HepG2 (cell line): ENCODE results near the gene PATE1. TPM values are rescaled to one million over a fixed set of nuclear protein-coding genes. Genes with fewer than 3 reads are reported as not detected.

Experiments
- ATAC-seq: fragments of 200-7000 bp; cut with Tn5 transposase; 3 replicates; pipeline ENCODE4 v1.9.1; 2020; ENCODE audit warnings: mild to moderate bottlenecking, moderate library complexity
- BruUV-seq: library from RNA; stranded (reverse); fragments of 400-500 nt; replicated peaks from 2 replicates; lab custom pipeline; 2021; lab: Mats Ljungman, UMichigan
- CTCF ChIA-PET: fragments of 300-600 bp; formaldehyde crosslinking; extraction: SDS; loops from one replicate; lab custom pipeline; 2021; ENCODE audit warnings: low total read pairs, inconsistent platforms, low intra/inter-chr PET ratio; lab: Yijun Ruan, JAX
- POLR2A ChIA-PET: fragments of 350-600 bp; sonication (Branson Sonifier 250); formaldehyde crosslinking; loops from one replicate; lab custom pipeline; 2020; ENCODE audit warnings: antibody characterized with exemption, inconsistent platforms; lab: Yijun Ruan, JAX
- DNase-seq: peaks from one replicate; pipeline ENCODE4 v3.0.0-alpha.2; 2015; ENCODE audit warnings: low spot score
- FAIRE-seq: peaks from 3 replicates; lab custom pipeline; 2011; peaks lifted over from hg19 to GRCh38; lab: Jason Lieb, UNC
- H2AFZ ChIP-seq: one replicate; pipeline ENCODE4 v1.6.1; 2011; ENCODE audit warnings: low read length, inconsistent platforms
- H3K27ac ChIP-seq: fragments of 300-600 bp; 3 replicates; pipeline ENCODE4 v1.8.0; 2011; ENCODE audit warnings: mixed run types, mild to moderate bottlenecking, mixed read lengths, low read length, inconsistent platforms; ENCODE audit not compliant: insufficient read depth; ENCODE audit errors: extremely low read length
- H3K27me3 ChIP-seq, 2 experiments: fragments of 200-600 bp in 1 of 2; 2 replicates in 1 of 2; 3 replicates in 1 of 2; pipeline versions ENCODE4 v1.6.0 to v1.8.0; 2011; ENCODE audit warnings: low read length in 2 of 2, mild to moderate bottlenecking in 2 of 2, moderate library complexity in 2 of 2, inconsistent platforms in 1 of 2; ENCODE audit not compliant: insufficient read depth in 2 of 2, control insufficient read depth in 1 of 2
- H3K36me3 ChIP-seq, 2 experiments: fragments of 200-600 bp in 1 of 2; replicated peaks in 1 of 2; 2 replicates in 1 of 2; 3 replicates in 1 of 2; pipeline versions ENCODE4 v1.5.1 to v1.8.0; 2011; ENCODE audit warnings: low read length in 2 of 2, inconsistent platforms in 1 of 2; ENCODE audit not compliant: insufficient read depth in 2 of 2, control insufficient read depth in 1 of 2
- H3K4me1 ChIP-seq: 2 replicates; pipeline ENCODE4 v1.5.1; 2012; ENCODE audit warnings: low read length, inconsistent platforms; ENCODE audit not compliant: insufficient read depth
- H3K4me2 ChIP-seq: 2 replicates; pipeline ENCODE4 v1.6.0; 2011; ENCODE audit warnings: low read depth, low read length, inconsistent platforms
- H3K4me3 ChIP-seq, 3 experiments: fragments of 200-600 bp in 1 of 3; sonication (generic), shearing (Covaris generic) in 1 of 3; replicated peaks in 1 of 3; 2 replicates each; pipeline ENCODE4 v1.5.1; 2011 to 2016; ENCODE audit warnings: low read length in 3 of 3, inconsistent platforms in 2 of 3, low read depth in 2 of 3, mild to moderate bottlenecking in 2 of 3, control low read depth in 1 of 3, mixed read lengths in 1 of 3; ENCODE audit not compliant: insufficient read depth in 1 of 3
- H3K79me2 ChIP-seq: one replicate; pipeline ENCODE4 v1.6.1; 2011; ENCODE audit warnings: low read length, inconsistent platforms; ENCODE audit not compliant: insufficient read depth
- H3K9ac ChIP-seq: 2 replicates; pipeline ENCODE4 v1.6.0; 2011; ENCODE audit warnings: mild to moderate bottlenecking, low read depth, low read length, inconsistent platforms; ENCODE audit not compliant: insufficient read depth
- H3K9me3 ChIP-seq: 2 replicates; pipeline ENCODE4 v1.5.1; 2012; ENCODE audit warnings: mild to moderate bottlenecking, low read length
- H4K20me1 ChIP-seq: 2 replicates; pipeline ENCODE4 v1.6.0; 2011; ENCODE audit warnings: inconsistent platforms, mild to moderate bottlenecking, low read length, moderate library complexity; ENCODE audit not compliant: insufficient read depth
- ATAD3A ChIP-seq: sonication (generic); formaldehyde crosslinking; IDR thresholded peaks from 2 replicates; pipeline ENCODE4 v1.4.0; 2020; ENCODE audit warnings: missing genetic modification reagents
- BHLHE40 ChIP-seq: IDR thresholded peaks from 2 replicates; pipeline ENCODE4 v1.6.1; 2011; ENCODE audit warnings: low read length, improper control_type of control experiment
- EP300 ChIP-seq, 3 experiments: sonication (generic) in 1 of 3; formaldehyde crosslinking in 1 of 3; IDR thresholded peaks; 2 replicates each; pipeline versions ENCODE4 v1.5.1 to v1.6.1; 2011 to 2020; ENCODE audit warnings: low read depth in 2 of 3, low read length in 2 of 3, borderline replicate concordance in 1 of 3, improper control_type of control experiment in 1 of 3, mild to moderate bottlenecking in 1 of 3, missing genetic modification reagents in 1 of 3, moderate library complexity in 1 of 3
- GABPA ChIP-seq, 2 experiments: IDR thresholded peaks; 2 replicates each; pipeline ENCODE4 v1.6.1; 2011 to 2016; ENCODE audit warnings: low read depth in 2 of 2, low read length in 1 of 2, missing biosample characterization in 1 of 2, missing genetic modification characterization in 1 of 2
- GMEB1 ChIP-seq: sonication (generic); formaldehyde crosslinking; IDR thresholded peaks from 2 replicates; pipeline ENCODE4 v1.5.1; 2020; ENCODE audit warnings: missing genetic modification reagents, mild to moderate bottlenecking, borderline replicate concordance
- HOXA3 ChIP-seq: sonication (generic); formaldehyde crosslinking; IDR thresholded peaks from 2 replicates; pipeline ENCODE4 v1.5.0; 2020; ENCODE audit warnings: missing genetic modification reagents
- KDM3A ChIP-seq: IDR thresholded peaks from 2 replicates; pipeline ENCODE4 v1.6.1; 2018; ENCODE audit warnings: low read depth, missing compliant biosample characterization
- MIER2 ChIP-seq: IDR thresholded peaks from 2 replicates; pipeline ENCODE4 v1.6.1; 2016; ENCODE audit warnings: missing biosample characterization, missing genetic modification reagents
- NFE2L2 ChIP-seq: fragments of 150-350 bp; IDR thresholded peaks from 2 replicates; pipeline ENCODE4 v1.6.1; 2014; ENCODE audit warnings: low read length
- SAP130 ChIP-seq: IDR thresholded peaks from 2 replicates; pipeline ENCODE4 v1.6.1; 2016; ENCODE audit warnings: low read depth
- SNAI1 ChIP-seq: sonication (generic); formaldehyde crosslinking; IDR thresholded peaks from 2 replicates; pipeline ENCODE4 v1.5.0; 2020; ENCODE audit warnings: mild to moderate bottlenecking, missing genetic modification reagents, borderline replicate concordance
- SP4 ChIP-seq: sonication (generic); formaldehyde crosslinking; IDR thresholded peaks from 2 replicates; pipeline ENCODE4 v1.8.1; 2023; ENCODE audit warnings: mild to moderate bottlenecking, missing genetic modification reagents
- TMF1 ChIP-seq: sonication (generic); formaldehyde crosslinking; IDR thresholded peaks from 2 replicates; pipeline ENCODE4 v1.8.1; 2022; ENCODE audit warnings: low read depth, missing genetic modification reagents
- WIZ ChIP-seq: sonication (generic); formaldehyde crosslinking; IDR thresholded peaks from 2 replicates; pipeline ENCODE4 v1.5.1; 2020; ENCODE audit warnings: mild to moderate bottlenecking, missing genetic modification reagents
- ZNF816 ChIP-seq: sonication (generic); formaldehyde crosslinking; IDR thresholded peaks from 2 replicates; pipeline ENCODE4 v1.8.0; 2022; ENCODE audit warnings: missing genetic modification reagents, mild to moderate bottlenecking, borderline replicate concordance
- WGBS: methylation state at CpG from one replicate; pipeline ENCODE4 v1.1.6; 2017; ENCODE audit warnings: low lambda C conversion rate; 5-methylcytosine and 5-hydroxymethylcytosine counted together
- in situ Hi-C: cut with HindIII; loops from 2 replicates; pipeline ENCODE4 v1.10.0; 2017; ENCODE audit warnings: low pct_unique_long_range_greater_than_20kb; ENCODE audit not compliant: extremely low pct_ligation_motif_present
- intact Hi-C: fragments of 100-400 bp; cut with micrococcal nuclease; formaldehyde crosslinking; loops from one replicate; pipeline ENCODE4 v1.10.0; 2022; ENCODE audit not compliant: unreplicated experiment
- polyA plus RNA-seq, 8 experiments: library from polyadenylated mRNA; depleted of rRNA in 3 of 8; stranded (reverse) in 7 of 8; unstranded in 1 of 8; fragments of >200 nt; fragmentation: Illumina TruSeq in 4 of 8; extraction: Trizol in 4 of 8; gene quantifications; 2 replicates each; pipeline versions ENCODE4 v1.2.1 to v1.2.3, GENCODE V29; 2011 to 2016; ENCODE audit warnings: low read depth in 4 of 8, missing spikeins in 1 of 8, mixed read lengths in 1 of 8; ENCODE audit not compliant: insufficient read depth in 1 of 8
- total RNA-seq, 5 experiments: library from RNA; depleted of rRNA; stranded (reverse); fragments of >200 nt; fragmentation: Illumina TruSeq; extraction: Trizol; gene quantifications; 2 replicates each; pipeline ENCODE4 v1.2.3, GENCODE V29; 2016; ENCODE audit warnings: low read depth in 1 of 5

The PATE1 gene
- total and polyA plus RNA-seq, 2 of the 13 experiments (the other 11 are each of a cell fraction or from before 2014, with no cell fraction given) = not detected

GRCh38 chr11:125790825-125791224 lies 44.7 kb downstream of the PATE1 start:
- no peaks in the 10 kb centered on the region for H3K9me3 ChIP-seq
- H3K36me3 ChIP-seq = no peaks in the 10 kb centered on the region
- no peak overlapping the region for H2AFZ ChIP-seq
- intact Hi-C loops = no loop called here
- POLR2A ChIA-PET = no interaction called here
- no peak for FAIRE-seq
- no peaks in the 10 kb centered on the region for H4K20me1 ChIP-seq
- no peak for TF ChIP-seq WIZ (CRISPR knock-in tag)
- TF ChIP-seq NFE2L2 = peak; percentile 40; the same call in 1 of the 2 replicates
- H3K4me3 ChIP-seq = no peak overlapping the region
- in situ Hi-C loops = no loop called here
- H3K27me3 ChIP-seq = no peaks in the 10 kb centered on the region
- no peaks in the 10 kb centered on the region for H3K4me1 ChIP-seq
- H3K27ac ChIP-seq = no peak overlapping the region
- CTCF ChIA-PET = no interaction called here
- ATAC-seq = no peak
- H3K4me2 ChIP-seq = no peak overlapping the region
- DNase-seq = no peak
- no TSS peak for BruUV-seq
- no peak overlapping the region for H3K9ac ChIP-seq
- no peaks in the 10 kb centered on the region for H3K79me2 ChIP-seq
- 49% methylated on average over 4 of the region's 4 CpGs for WGBS

- Histone ChIP-seq H4K20me1 (no peaks in the 10 kb centered on the region), H3K4me2 (no peak overlapping the region), H3K36me3 (no peaks in the 10 kb centered on the region), H3K27me3 (no peaks in the 10 kb centered on the region), H3K9ac (no peak overlapping the region), H3K9me3 (peaks cover 9% of the 10 kb centered on the region), H3K27ac (no peak overlapping the region), H2AFZ (no peak overlapping the region), H3K4me1 (no peaks in the 10 kb centered on the region), H3K79me2 (no peaks in the 10 kb centered on the region), H3K4me3 (no peak overlapping the region)
- CTCF ChIA-PET = no interaction called here
- 0% methylated on average over 2 of the region's 4 CpGs for WGBS
- in situ Hi-C loops = no loop called here
- intact Hi-C loops = no loop called here
- DNase-seq (no peak), ATAC-seq (no peak), FAIRE-seq (no peak)
- POLR2A ChIA-PET = no interaction called here
- TF ChIP-seq ZNF816 (CRISPR knock-in tag) (no peak), SAP130 (CRISPR knock-in tag) (no peak), MIER2 (no peak), KDM3A (CRISPR knock-in tag) (no peak), TMF1 (CRISPR knock-in tag) (no peak), BHLHE40 (no peak), EP300 (IDR thresholded peaks at IDR 0.05; ENCODE audit: low read depth in 2 of 2, low read length in 2 of 2) (no peak), EP300 (CRISPR knock-in tag; IDR thresholded peaks at IDR 0.05; ENCODE audit: borderline replicate concordance) (no peak), ATAD3A (CRISPR knock-in tag) (no peak), GABPA (IDR thresholded peaks at IDR 0.05; ENCODE audit: low read depth, low read length) (no peak), GABPA (CRISPR knock-in tag; IDR thresholded peaks at IDR 0.05; ENCODE audit: low read depth) (no peak), SNAI1 (CRISPR knock-in tag) (no peak), GMEB1 (CRISPR knock-in tag) (no peak), HOXA3 (no peak), SP4 (CRISPR knock-in tag) (no peak)
- no TSS peak for BruUV-seq
Measured at GRCh38 chr11:125797641-125798040, 51.6 kb downstream of the PATE1 start.
